Activated CD4-positive, alpha-beta T cell treated with anti-CD3 and anti-CD28 coated beads for 36 hours (primary cell): ENCODE data around the gene COMMD8. TPM values are rescaled to one million over a fixed set of nuclear protein-coding genes. Genes with fewer than 3 reads are reported as not detected.

Experiments used
- ATAC-seq: fragments of 200-7000 bp; cut with Tn5 transposase; one replicate; pipeline ENCODE4 v1.10.0; 2021; ENCODE audit warnings: mild to moderate bottlenecking, moderate library complexity
- CTCF ChIA-PET: fragments of 350-600 bp; sonication (Branson Sonifier 250); formaldehyde crosslinking; loops from one replicate; lab custom pipeline; 2021; ENCODE audit warnings: antibody characterized with exemption; lab: Charles Lee
- POLR2A ChIA-PET: fragments of 350-600 bp; sonication (Branson Sonifier 250); formaldehyde crosslinking; loops from one replicate; lab custom pipeline; 2021; ENCODE audit warnings: antibody characterized with exemption, inconsistent platforms; lab: Charles Lee
- DNase-seq: peaks from one replicate; pipeline ENCODE4 v3.0.0-alpha.2; 2020
- H3K27ac Mint-ChIP-seq: one replicate; pipeline ENCODE4 v1.8.0; 2021; ENCODE audit warnings: mixed read lengths
- H3K27me3 Mint-ChIP-seq: one replicate; pipeline ENCODE4 v1.8.0; 2021; ENCODE audit warnings: mixed read lengths
- H3K36me3 Mint-ChIP-seq: one replicate; pipeline ENCODE4 v1.8.0; 2021; ENCODE audit warnings: low read depth, mixed read lengths
- H3K4me1 Mint-ChIP-seq: one replicate; pipeline ENCODE4 v1.8.0; 2021; ENCODE audit warnings: mixed read lengths
- H3K4me3 Mint-ChIP-seq: one replicate; pipeline ENCODE4 v1.8.0; 2021; ENCODE audit warnings: mild to moderate bottlenecking, moderate library complexity, mixed read lengths
- H3K9me3 Mint-ChIP-seq: one replicate; pipeline ENCODE4 v1.8.0; 2021; ENCODE audit warnings: low read depth, mixed read lengths
- intact Hi-C, 2 experiments: fragments of 100-400 bp; cut with DNase I in 1 of 2; cut with micrococcal nuclease in 1 of 2; formaldehyde crosslinking; loops; one replicate each; pipeline versions ENCODE4 v1.14.2 to v1.15.1; 2022 to 2024; cut with DNase I, micrococcal nuclease
- total RNA-seq, 2 experiments: library from RNA; stranded (reverse); gene quantifications; one replicate each; pipeline ENCODE4 v1.2.3, GENCODE V29; 2021

Gene COMMD8
- total RNA-seq, 2 experiments from 2014 or later = 15.0 to 26.5 TPM

- no peaks in the 10 kb centered on the region for H3K36me3 Mint-ChIP-seq
- H3K4me1 Mint-ChIP-seq = no peaks in the 10 kb centered on the region
- POLR2A ChIA-PET = interaction anchor here (0.5 to 1.1 kb wide), 2 partner anchors 13 to 225 kb away, joined by 4 to 5 read pairs; partner anchors contain the start of gene ATP10D
- no peak overlapping the region for H3K4me3 Mint-ChIP-seq
- no peak overlapping the region for H3K27ac Mint-ChIP-seq
- H3K9me3 Mint-ChIP-seq = no peaks in the 10 kb centered on the region
- intact Hi-C loops = no loop called here
- DNase-seq (no peak), ATAC-seq (no peak)
- no peaks in the 10 kb centered on the region for H3K27me3 Mint-ChIP-seq
- CTCF ChIA-PET = interaction anchor here (0.6 to 0.9 kb wide), 2 partner anchors 10 to 366 kb away, joined by 3 read pairs; partner anchors contain the start of gene CORIN
Measured at GRCh38 chr4:47471591-47471990, 8.1 kb upstream of the COMMD8 start.

GRCh38 chr4:47471064-47471463 is 7.6 kb upstream of the COMMD8 start:
- intact Hi-C loops = no loop called here
- Mint-ChIP-seq H3K9me3 (no peaks in the 10 kb centered on the region), H3K27ac (no peak overlapping the region), H3K4me3 (no peak overlapping the region), H3K36me3 (no peaks in the 10 kb centered on the region), H3K27me3 (no peaks in the 10 kb centered on the region), H3K4me1 (no peaks in the 10 kb centered on the region)
- ChIA-PET CTCF (interaction anchor here (0.6 to 0.9 kb wide), 2 partner anchors 10 to 367 kb away, joined by 3 read pairs; partner anchors contain the start of gene CORIN), POLR2A (interaction anchor here (1.1 kb wide), 1 partner anchor 14 kb away, joined by 4 read pairs; the partner anchor contains the start of gene ATP10D)
- no peak for ATAC-seq
- no peak for DNase-seq

- Mint-ChIP-seq H3K9me3 (no peaks in the 10 kb centered on the region), H3K36me3 (no peaks in the 10 kb centered on the region), H3K4me3 (no peak overlapping the region), H3K4me1 (no peaks in the 10 kb centered on the region), H3K27ac (no peak overlapping the region), H3K27me3 (no peaks in the 10 kb centered on the region)
- DNase-seq (no peak), ATAC-seq (no peak)
- POLR2A ChIA-PET = no interaction called here
- CTCF ChIA-PET = no interaction called here
- intact Hi-C loops = loop anchor here in 1 of 2 experiments (10.0 kb wide), 1 partner anchor 445 kb away; the partner anchor contains the start of gene NFXL1
Measured at GRCh38 chr4:47469951-47470350, 6.4 kb upstream of the COMMD8 start.

GRCh38 chr4:47468706-47469365 is 5.3 kb upstream of the COMMD8 start:
- CTCF ChIA-PET = interaction anchor here (0.8 kb wide), 1 partner anchor 16 kb away, joined by 3 read pairs; the partner anchor contains the start of gene ATP10D
- POLR2A ChIA-PET = no interaction called here
- Mint-ChIP-seq H3K4me1 (peaks cover 1% of the 10 kb centered on the region), H3K27me3 (no peaks in the 10 kb centered on the region), H3K27ac (no peak overlapping the region), H3K4me3 (no peak overlapping the region), H3K36me3 (no peaks in the 10 kb centered on the region), H3K9me3 (no peaks in the 10 kb centered on the region)
- ATAC-seq (no peak), DNase-seq (no peak)
- intact Hi-C loops = loop anchor here in 1 of 2 experiments (10.0 kb wide), 1 partner anchor 446 kb away; the partner anchor contains the start of gene NFXL1

- intact Hi-C loops = loop anchor here in 1 of 2 experiments (10.0 kb wide), 1 partner anchor 449 kb away; the partner anchor contains the start of gene NFXL1
- no peak overlapping the region for H3K27ac Mint-ChIP-seq
- POLR2A ChIA-PET = no interaction called here
- no peaks in the 10 kb centered on the region for H3K27me3 Mint-ChIP-seq
- ATAC-seq (no peak), DNase-seq (no peak)
- no peaks in the 10 kb centered on the region for H3K9me3 Mint-ChIP-seq
- no peaks in the 10 kb centered on the region for H3K36me3 Mint-ChIP-seq
- no peak overlapping the region for H3K4me3 Mint-ChIP-seq
- CTCF ChIA-PET = interaction anchor here (0.8 to 1.3 kb wide), 3 partner anchors 17 to 46 kb away, joined by 3 to 6 read pairs (median 3); no protein-coding TSS in a partner anchor
- H3K4me1 Mint-ChIP-seq = peaks cover 21% of the 10 kb centered on the region
Measured at GRCh38 chr4:47466056-47466785, 2.7 kb upstream of the COMMD8 start.

- Mint-ChIP-seq H3K27me3 (no peaks in the 10 kb centered on the region), H3K4me1 (peaks cover 29% of the 10 kb centered on the region), H3K27ac (no peak overlapping the region), H3K36me3 (no peaks in the 10 kb centered on the region), H3K9me3 (no peaks in the 10 kb centered on the region), H3K4me3 (no peak overlapping the region)
- no peak for ATAC-seq
- intact Hi-C loops = loop anchor here in 1 of 2 experiments (10.0 kb wide), 1 partner anchor 450 kb away; the partner anchor contains the start of gene NFXL1
- DNase-seq = no peak
- ChIA-PET POLR2A (no interaction called here), CTCF (interaction anchor here (0.7 kb wide), 1 partner anchor 20 kb away, joined by 3 read pairs; the partner anchor contains the start of gene ATP10D)
Measured at GRCh38 chr4:47465004-47465403, 1.5 kb upstream of the COMMD8 start.

- H3K36me3 Mint-ChIP-seq = peaks cover 4% of the 10 kb centered on the region
- H3K27me3 Mint-ChIP-seq = no peaks in the 10 kb centered on the region
- peak overlapping the region; percentile 52 for H3K27ac Mint-ChIP-seq
- intact Hi-C loops = loop anchor here (1.0 to 10.0 kb wide), 4 partner anchors 22 to 452 kb away; partner anchors contain the start of genes ATP10D (in 2 of the 2) and NFXL1 (in 2 of the 2)
- peak overlapping the region; percentile 82 for H3K4me3 Mint-ChIP-seq
- no peak for ATAC-seq
- no peaks in the 10 kb centered on the region for H3K9me3 Mint-ChIP-seq
- peak; percentile 10 for DNase-seq
- H3K4me1 Mint-ChIP-seq = peaks cover 31% of the 10 kb centered on the region
- POLR2A ChIA-PET = interaction anchor here (0.7 kb wide), 1 partner anchor 347 kb away, joined by 3 read pairs; no protein-coding TSS in a partner anchor
- CTCF ChIA-PET = interaction anchor here (0.8 to 2.3 kb wide), 6 partner anchors 22 to 378 kb away, joined by 3 to 18 read pairs (median 3); partner anchors contain the start of gene ATP10D
Measured at GRCh38 chr4:47462799-47463234, 685 bp downstream of the COMMD8 start.

GRCh38 chr4:47451657-47452056 is 11.8 kb downstream of the COMMD8 start:
- intact Hi-C loops = no loop called here
- Mint-ChIP-seq H3K36me3 (peaks cover 17% of the 10 kb centered on the region), H3K4me1 (peaks cover 5% of the 10 kb centered on the region), H3K27ac (no peak overlapping the region), H3K27me3 (no peaks in the 10 kb centered on the region), H3K4me3 (no peak overlapping the region), H3K9me3 (no peaks in the 10 kb centered on the region)
- ChIA-PET CTCF (no interaction called here), POLR2A (no interaction called here)
- ATAC-seq (no peak), DNase-seq (no peak)

- intact Hi-C loops = no loop called here
- Mint-ChIP-seq H3K4me3 (no peak overlapping the region), H3K36me3 (peaks cover 7% of the 10 kb centered on the region), H3K27ac (no peak overlapping the region), H3K27me3 (no peaks in the 10 kb centered on the region), H3K4me1 (peaks cover 9% of the 10 kb centered on the region), H3K9me3 (no peaks in the 10 kb centered on the region)
- no peak for ATAC-seq
- DNase-seq = no peak
- CTCF ChIA-PET = no interaction called here
- POLR2A ChIA-PET = no interaction called here
Measured at GRCh38 chr4:47444031-47444430, 19.5 kb downstream of the COMMD8 start.

GRCh38 chr4:47442980-47443379 is 20.5 kb downstream of the COMMD8 start:
- Mint-ChIP-seq H3K9me3 (no peaks in the 10 kb centered on the region), H3K4me3 (no peak overlapping the region), H3K36me3 (peaks cover 7% of the 10 kb centered on the region), H3K4me1 (peaks cover 9% of the 10 kb centered on the region), H3K27ac (no peak overlapping the region), H3K27me3 (no peaks in the 10 kb centered on the region)
- ChIA-PET POLR2A (interaction anchor here (0.8 kb wide), 1 partner anchor 109 kb away, joined by 3 read pairs; no protein-coding TSS in a partner anchor), CTCF (interaction anchor here (0.6 kb wide), 1 partner anchor 239 kb away, joined by 3 read pairs; no protein-coding TSS in a partner anchor)
- intact Hi-C loops = no loop called here
- DNase-seq (no peak), ATAC-seq (no peak)

- Mint-ChIP-seq H3K36me3 (no peaks in the 10 kb centered on the region), H3K4me1 (no peaks in the 10 kb centered on the region), H3K9me3 (no peaks in the 10 kb centered on the region), H3K27ac (no peak overlapping the region), H3K4me3 (no peak overlapping the region), H3K27me3 (no peaks in the 10 kb centered on the region)
- CTCF ChIA-PET = no interaction called here
- POLR2A ChIA-PET = no interaction called here
- intact Hi-C loops = no loop called here
- ATAC-seq = no peak
- no peak for DNase-seq
Measured at GRCh38 chr4:47434931-47435330, 28.6 kb downstream of the COMMD8 start.
